AG10803 (cell line): ENCODE measurements around the gene LUZP4.
A peak's percentile ranks its signal among the peaks of the same experiment; 100 is the strongest.

ENCODE experiments used
- DNase-seq: peaks from one replicate; pipeline ENCODE4 v3.0.0; 2010; ENCODE audit warnings: low read depth
- H3K4me3 ChIP-seq: 2 replicates; pipeline ENCODE4 v1.5.1; 2011; ENCODE audit warnings: mild to moderate bottlenecking, low read length, control low read depth
- TF ChIP-seq, protein P1 (sequence below): conservative IDR thresholded peaks from 2 replicates; pipeline ENCODE4 v1.5.1; 2011; ENCODE audit warnings: mild to moderate bottlenecking, low read length, control low read depth, inconsistent platforms

Gene LUZP4

DNA sequence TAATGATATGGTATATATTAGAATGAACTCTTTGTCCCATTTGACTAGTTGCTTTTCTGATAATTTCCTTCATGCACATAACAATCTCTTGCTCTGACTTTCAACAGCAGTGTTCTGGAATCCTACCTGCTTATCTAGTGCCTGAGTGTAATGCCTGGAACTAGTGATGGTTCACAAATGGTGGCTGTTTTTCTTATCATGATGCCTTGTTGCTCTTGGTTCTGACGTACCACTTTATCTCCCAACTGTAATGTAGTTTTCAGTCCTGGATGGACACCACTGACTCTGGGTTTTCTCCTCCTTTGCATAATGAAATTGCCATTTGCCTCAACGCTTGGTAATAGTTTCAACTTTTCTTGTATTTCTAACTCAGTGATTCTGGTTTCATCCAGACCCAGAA lies 25.5 kb upstream of the LUZP4 start:
- TF ChIP-seq, protein P1, sequence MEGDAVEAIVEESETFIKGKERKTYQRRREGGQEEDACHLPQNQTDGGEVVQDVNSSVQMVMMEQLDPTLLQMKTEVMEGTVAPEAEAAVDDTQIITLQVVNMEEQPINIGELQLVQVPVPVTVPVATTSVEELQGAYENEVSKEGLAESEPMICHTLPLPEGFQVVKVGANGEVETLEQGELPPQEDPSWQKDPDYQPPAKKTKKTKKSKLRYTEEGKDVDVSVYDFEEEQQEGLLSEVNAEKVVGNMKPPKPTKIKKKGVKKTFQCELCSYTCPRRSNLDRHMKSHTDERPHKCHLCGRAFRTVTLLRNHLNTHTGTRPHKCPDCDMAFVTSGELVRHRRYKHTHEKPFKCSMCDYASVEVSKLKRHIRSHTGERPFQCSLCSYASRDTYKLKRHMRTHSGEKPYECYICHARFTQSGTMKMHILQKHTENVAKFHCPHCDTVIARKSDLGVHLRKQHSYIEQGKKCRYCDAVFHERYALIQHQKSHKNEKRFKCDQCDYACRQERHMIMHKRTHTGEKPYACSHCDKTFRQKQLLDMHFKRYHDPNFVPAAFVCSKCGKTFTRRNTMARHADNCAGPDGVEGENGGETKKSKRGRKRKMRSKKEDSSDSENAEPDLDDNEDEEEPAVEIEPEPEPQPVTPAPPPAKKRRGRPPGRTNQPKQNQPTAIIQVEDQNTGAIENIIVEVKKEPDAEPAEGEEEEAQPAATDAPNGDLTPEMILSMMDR = no peak
- DNase-seq = no peak
- H3K4me3 ChIP-seq = no peak overlapping the region

DNA sequence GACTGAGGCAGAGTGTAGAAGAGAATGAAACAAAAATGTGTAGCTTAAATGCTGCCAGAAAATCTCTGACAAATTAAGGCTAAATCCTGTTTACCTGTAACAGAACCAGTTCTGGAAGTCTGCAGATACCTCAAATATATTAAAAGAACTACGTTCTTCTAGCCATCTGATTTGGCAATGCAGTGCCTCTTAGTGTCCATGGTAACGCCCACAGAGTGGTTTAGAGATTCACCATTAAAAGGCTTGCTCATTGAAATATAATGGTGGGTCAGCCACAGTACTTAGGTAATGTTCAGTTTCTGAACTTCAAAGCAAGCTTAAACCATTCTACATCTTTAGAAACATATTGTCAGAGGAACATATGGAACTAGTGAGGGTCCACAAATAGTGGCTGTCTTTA lies 23.2 kb upstream of the LUZP4 start:
- DNase-seq = no peak

DNA sequence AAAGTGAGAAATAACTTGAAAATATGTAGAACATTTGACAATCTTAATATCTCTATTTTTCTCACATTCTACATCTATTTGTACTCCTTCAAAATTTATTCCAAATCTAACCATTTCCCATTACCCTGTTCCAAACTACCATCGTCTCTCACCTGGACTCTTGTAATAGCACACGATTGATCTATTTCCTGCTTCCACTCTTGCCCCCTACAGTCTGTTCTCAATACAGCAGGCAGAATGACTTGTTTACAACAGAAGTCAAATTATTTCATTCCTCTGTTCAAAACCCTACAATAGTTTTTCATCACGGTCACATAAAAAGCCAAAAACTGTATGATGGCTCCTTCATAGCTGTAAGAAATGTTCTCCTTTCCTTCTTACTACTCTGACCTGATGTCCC lies 21.1 kb upstream of the LUZP4 start:
- TF ChIP-seq, protein P1 = peak; percentile 36
- no peak for DNase-seq
- no peak overlapping the region for H3K4me3 ChIP-seq

More for the DNA sequence above, 23.2 kb upstream of the LUZP4 start:
- no peak overlapping the region for H3K4me3 ChIP-seq
- TF ChIP-seq, protein P1 = no peak

DNA sequence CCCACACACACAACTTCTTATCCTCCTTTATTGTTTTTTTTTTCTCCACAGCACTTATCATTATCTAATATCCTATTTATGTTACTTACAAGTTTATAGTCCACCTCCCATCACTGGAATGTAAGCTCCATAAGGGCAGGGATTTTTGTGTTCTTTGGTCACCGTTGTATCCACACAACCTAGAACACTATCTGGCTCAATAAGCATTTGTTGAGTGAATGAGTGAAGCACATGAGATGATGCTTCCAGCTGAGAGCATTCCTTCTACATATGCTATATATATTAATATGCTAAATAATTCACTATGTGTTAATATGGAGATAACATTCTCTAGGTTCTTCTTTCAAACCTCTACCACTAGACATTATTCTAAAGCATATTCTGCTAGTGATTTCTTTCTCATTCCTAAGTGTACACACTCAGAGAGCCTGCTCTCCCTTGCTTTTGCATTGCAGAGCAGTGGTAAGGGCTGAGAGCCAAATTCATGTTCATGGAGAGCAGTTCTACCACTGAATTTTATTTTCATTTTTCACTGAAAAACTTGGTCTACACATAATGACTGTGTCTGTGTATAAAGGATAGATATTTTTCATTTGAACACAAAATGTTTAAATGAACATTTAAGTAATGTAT lies 20.3 kb upstream of the LUZP4 start:
- no peak for DNase-seq
- TF ChIP-seq, protein P1 = no peak
- no peak overlapping the region for H3K4me3 ChIP-seq

DNA sequence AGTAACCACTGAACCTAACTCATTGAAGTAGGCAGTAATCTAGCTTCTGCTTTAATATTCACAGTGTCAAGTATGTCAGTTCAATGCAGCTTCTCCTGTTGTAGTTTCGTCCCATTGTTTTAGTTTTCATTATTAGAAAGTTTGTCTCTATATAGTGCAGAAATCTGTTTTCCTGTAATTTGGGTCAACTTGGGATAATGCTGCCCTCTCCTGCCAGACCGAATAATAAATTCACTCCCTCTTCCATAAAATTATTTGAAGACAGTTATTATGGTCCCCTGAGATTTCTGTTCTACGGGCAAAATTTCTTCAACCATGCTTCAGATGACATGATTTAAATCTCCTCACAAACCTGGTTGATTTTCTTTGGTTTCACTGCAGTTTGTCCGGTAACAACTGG lies 4.6 kb upstream of the LUZP4 start:
- TF ChIP-seq, protein P1 = peak; percentile 15
- no peak overlapping the region for H3K4me3 ChIP-seq
- DNase-seq = no peak

DNA sequence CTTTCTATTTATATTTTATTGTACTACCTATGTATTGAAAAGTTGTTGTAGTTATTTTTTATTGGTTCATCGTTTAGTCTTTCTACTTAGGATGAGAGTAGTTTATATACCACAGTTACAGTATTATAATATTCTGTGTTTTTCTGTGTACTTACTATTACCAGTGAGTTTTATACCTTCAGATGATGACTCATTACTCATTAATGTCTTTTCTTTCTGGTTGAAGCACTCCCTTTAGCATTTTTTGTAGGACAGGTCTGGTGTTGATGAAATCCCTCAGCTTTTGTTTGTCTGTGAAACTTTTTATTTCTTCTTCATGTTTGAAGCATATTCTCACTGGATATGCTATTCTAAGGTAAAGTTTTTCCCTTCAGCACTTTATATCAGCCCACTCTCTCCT lies 7.7 kb downstream of the LUZP4 start:
- TF ChIP-seq, protein P1 = no peak
- no peak for DNase-seq
- no peak overlapping the region for H3K4me3 ChIP-seq

DNA sequence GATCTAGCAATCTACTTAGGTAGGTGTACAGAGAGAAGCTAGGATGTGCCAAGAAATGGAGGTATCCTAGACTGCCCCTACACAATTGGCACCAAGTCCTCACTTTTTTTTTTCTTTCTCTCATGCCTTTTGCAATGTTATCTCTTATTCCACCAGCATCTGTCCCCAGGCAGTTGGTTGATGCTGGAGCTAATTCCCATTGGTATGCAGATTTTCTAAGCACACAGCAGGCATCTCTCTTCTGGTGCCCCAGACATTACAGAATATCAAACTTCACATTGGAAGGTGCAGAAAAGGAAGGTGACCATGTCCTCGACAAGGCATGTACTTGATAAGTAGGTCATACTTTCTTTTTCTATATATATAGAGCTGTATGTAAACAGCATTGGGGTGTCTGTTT lies 21.6 kb downstream of the LUZP4 start:
- TF ChIP-seq, protein P1 = no peak
- no peak overlapping the region for H3K4me3 ChIP-seq
- DNase-seq = no peak
